CD8-positive, alpha-beta memory T cell (primary cell): ENCODE data around the gene NKX1-2. TPM values are rescaled to one million over a fixed set of nuclear protein-coding genes. Genes with fewer than 3 reads are reported as not detected.

Source experiments
- CTCF ChIA-PET: fragments of 350-600 bp; sonication (Branson Sonifier 250); formaldehyde crosslinking; loops from one replicate; lab custom pipeline; 2021; ENCODE audit warnings: antibody characterized with exemption; lab: Charles Lee
- POLR2A ChIA-PET: fragments of 350-600 bp; sonication (Branson Sonifier 250); formaldehyde crosslinking; loops from one replicate; lab custom pipeline; 2021; ENCODE audit warnings: antibody characterized with exemption; lab: Charles Lee
- DNase-seq, 5 donors: peaks; one replicate each; pipeline versions ENCODE4 v3.0.0 to v3.0.0-alpha.2; 2020 to 2022; ENCODE audit warnings: mixed read lengths in 1 of 5
- H3K27ac ChIP-seq: one replicate; pipeline ENCODE4 v1.7.0; 2013; ENCODE audit warnings: low read depth, mild to moderate bottlenecking, low read length, moderate library complexity
- H3K27me3 ChIP-seq: 2 replicates; pipeline ENCODE4 v1.7.0; 2013; ENCODE audit warnings: low read length, mild to moderate bottlenecking; ENCODE audit not compliant: insufficient read depth, poor library complexity, severe bottlenecking
- H3K36me3 ChIP-seq: 2 replicates; pipeline ENCODE4 v1.7.0; 2013; ENCODE audit warnings: mild to moderate bottlenecking, low read length, moderate library complexity; ENCODE audit not compliant: insufficient read depth
- H3K4me1 ChIP-seq: 2 replicates; pipeline ENCODE4 v1.7.0; 2013; ENCODE audit warnings: mild to moderate bottlenecking, low read length, moderate library complexity; ENCODE audit not compliant: insufficient read depth
- H3K4me3 ChIP-seq: 2 replicates; pipeline ENCODE4 v1.7.0; 2013; ENCODE audit warnings: mild to moderate bottlenecking, low read length
- H3K9me3 ChIP-seq: 2 replicates; pipeline ENCODE4 v1.7.0; 2013; ENCODE audit warnings: mild to moderate bottlenecking, low read length
- H3K27ac Mint-ChIP-seq, 8 donors: one replicate each; pipeline ENCODE4 v1.8.0; 2020 to 2021; ENCODE audit warnings: mixed read lengths in 8 of 8, mild to moderate bottlenecking in 6 of 8, inconsistent platforms in 3 of 8, moderate library complexity in 3 of 8
- H3K27me3 Mint-ChIP-seq, 2 donors: one replicate each; pipeline ENCODE4 v1.8.0; 2020 to 2021; ENCODE audit warnings: mixed read lengths in 2 of 2, mild to moderate bottlenecking in 1 of 2, moderate library complexity in 1 of 2
- H3K36me3 Mint-ChIP-seq, 3 donors: one replicate each; pipeline ENCODE4 v1.8.0; 2020 to 2021; ENCODE audit warnings: mixed read lengths in 3 of 3, inconsistent platforms in 1 of 3, mild to moderate bottlenecking in 1 of 3
- H3K4me1 Mint-ChIP-seq, 3 donors: one replicate each; pipeline ENCODE4 v1.8.0; 2020 to 2021; ENCODE audit warnings: mixed read lengths in 3 of 3, inconsistent platforms in 1 of 3, mild to moderate bottlenecking in 1 of 3
- H3K4me3 Mint-ChIP-seq, 7 donors: one replicate each; pipeline ENCODE4 v1.8.0; 2020 to 2021; ENCODE audit warnings: mixed read lengths in 7 of 7, mild to moderate bottlenecking in 6 of 7, moderate library complexity in 4 of 7, inconsistent platforms in 2 of 7
- H3K9me3 Mint-ChIP-seq, 5 donors: one replicate each; pipeline ENCODE4 v1.8.0; 2020 to 2022; ENCODE audit warnings: mixed read lengths in 5 of 5, mild to moderate bottlenecking in 3 of 5, moderate library complexity in 2 of 5, inconsistent platforms in 1 of 5
- polyA plus RNA-seq: library from polyadenylated mRNA; unstranded; fragments of 300-500 nt; fragmentation: Illumina TruSeq; gene quantifications from one replicate; pipeline ENCODE4 v1.2.3, GENCODE V29; 2021
- total RNA-seq, 2 experiments: library from RNA; stranded (reverse); gene quantifications; one replicate each; pipeline ENCODE4 v1.2.3, GENCODE V29; 2021

Gene NKX1-2
- total and polyA plus RNA-seq, 3 experiments from 2014 or later = not detected

DNA sequence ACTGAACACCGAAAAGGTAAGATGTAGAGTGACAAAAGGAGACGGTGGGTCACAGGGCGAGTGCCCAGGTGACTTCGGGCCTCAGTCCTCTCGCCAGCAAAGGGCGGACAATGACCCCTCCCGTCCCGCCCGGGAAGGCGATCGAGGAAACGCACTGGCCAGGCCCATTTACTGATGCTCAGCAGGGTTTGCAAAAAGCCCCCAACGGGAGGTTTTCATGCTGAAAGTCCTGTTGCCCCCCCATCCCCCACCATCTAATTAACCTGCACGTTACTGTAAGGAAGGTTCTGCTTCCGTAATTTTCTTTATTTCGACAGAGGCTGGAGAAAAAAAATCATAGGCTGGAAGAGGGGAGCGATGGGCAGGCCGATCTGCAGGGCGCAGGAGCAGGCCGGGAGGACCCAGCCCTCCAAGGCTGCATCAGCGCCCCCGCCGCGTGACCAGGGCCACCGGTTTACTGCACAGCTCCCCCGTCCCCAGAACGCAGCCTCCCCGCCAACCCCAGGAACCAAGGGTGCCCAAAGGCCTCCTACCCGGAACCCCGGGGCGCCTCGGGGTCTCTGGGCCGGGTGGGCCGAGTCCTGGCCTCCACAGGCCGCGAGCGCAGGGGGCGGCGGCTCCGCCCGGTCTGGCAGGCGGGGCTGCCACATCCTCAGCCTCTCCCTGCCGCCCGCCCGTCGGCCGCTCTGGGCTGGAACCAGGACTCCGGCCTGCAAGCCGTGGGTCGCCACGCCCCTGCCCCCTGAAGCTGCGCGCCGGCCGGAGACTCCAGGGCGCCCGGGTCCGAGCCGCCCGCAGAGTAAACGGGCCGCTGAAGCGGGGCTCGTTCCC is 31.7 kb downstream of the NKX1-2 start:
- Mint-ChIP-seq H3K27ac (peak overlapping the region in 7 of 8 donors; percentile 21 to 76 (median 57)), H3K9me3 (no peaks in the 10 kb centered on the region), H3K36me3 (peaks cover 0 to 2% (median 0%) of the 10 kb centered on the region in 3 donors), H3K27me3 (peaks cover 3 to 6% of the 10 kb centered on the region in 2 donors), H3K4me3 (peak overlapping the region; percentile 79 to 95 (median 85)), H3K4me1 (peaks cover 21 to 37% (median 28%) of the 10 kb centered on the region in 3 donors)
- ChIA-PET CTCF (interaction anchor here (0.8 to 4.7 kb wide), 5 partner anchors 11 to 29 kb away, joined by 3 to 19 read pairs (median 4); no protein-coding TSS in a partner anchor), POLR2A (interaction anchor here (0.5 to 2.5 kb wide), 4 partner anchors 11 to 360 kb away, joined by 3 to 12 read pairs (median 6); partner anchors contain the start of gene LHPP)
- Histone ChIP-seq H3K9me3 (no peaks in the 10 kb centered on the region), H3K27ac (peak overlapping the region; percentile 54), H3K4me1 (peaks cover 13% of the 10 kb centered on the region), H3K36me3 (no peaks in the 10 kb centered on the region), H3K27me3 (no peaks in the 10 kb centered on the region), H3K4me3 (peak overlapping the region; percentile 63)
- DNase-seq = peak; percentile 23 to 67 (median 38)

DNA sequence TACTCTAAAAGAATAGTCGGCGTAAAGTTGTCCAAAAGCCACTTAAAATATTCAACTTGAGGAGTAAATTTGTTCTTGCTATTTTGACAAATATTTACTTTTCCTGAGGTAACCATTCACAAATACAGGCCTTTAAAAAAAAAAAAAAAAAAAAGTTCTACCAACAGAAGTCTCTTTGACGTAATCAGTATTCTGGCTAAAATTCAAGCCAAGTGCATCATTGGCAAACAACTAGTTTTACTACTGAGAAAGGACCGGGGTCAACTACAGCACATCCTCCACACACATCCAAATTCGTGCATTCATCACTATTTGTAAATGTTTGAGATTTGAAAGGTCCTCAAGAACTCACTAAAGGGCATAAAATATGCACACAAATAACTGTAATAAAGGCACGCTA is 33.1 kb downstream of the NKX1-2 start:
- no peak overlapping the region for H3K27ac Mint-ChIP-seq
- H3K4me1 Mint-ChIP-seq = peaks cover 21 to 42% (median 32%) of the 10 kb centered on the region in 3 donors
- no peaks in the 10 kb centered on the region for H3K27me3 ChIP-seq
- H3K4me3 Mint-ChIP-seq = peak overlapping the region in 5 of 7 donors; percentile 21 to 93 (median 57)
- H3K9me3 ChIP-seq = no peaks in the 10 kb centered on the region
- no peak overlapping the region for H3K27ac ChIP-seq
- H3K4me1 ChIP-seq = peaks cover 13% of the 10 kb centered on the region
- H3K27me3 Mint-ChIP-seq = peaks cover 0 to 1% of the 10 kb centered on the region in 2 donors
- no peaks in the 10 kb centered on the region for H3K36me3 ChIP-seq
- H3K9me3 Mint-ChIP-seq = no peaks in the 10 kb centered on the region
- ChIA-PET POLR2A (interaction anchor here (2.5 kb wide), 1 partner anchor 45 kb away, joined by 6 read pairs; the partner anchor contains the start of gene LHPP), CTCF (interaction anchor here (2.1 to 4.7 kb wide), 2 partner anchors 13 to 28 kb away, joined by 6 to 19 read pairs; no protein-coding TSS in a partner anchor)
- no peak for DNase-seq
- H3K36me3 Mint-ChIP-seq = peaks cover 0 to 7% (median 5%) of the 10 kb centered on the region in 3 donors
- no peak overlapping the region for H3K4me3 ChIP-seq

DNA sequence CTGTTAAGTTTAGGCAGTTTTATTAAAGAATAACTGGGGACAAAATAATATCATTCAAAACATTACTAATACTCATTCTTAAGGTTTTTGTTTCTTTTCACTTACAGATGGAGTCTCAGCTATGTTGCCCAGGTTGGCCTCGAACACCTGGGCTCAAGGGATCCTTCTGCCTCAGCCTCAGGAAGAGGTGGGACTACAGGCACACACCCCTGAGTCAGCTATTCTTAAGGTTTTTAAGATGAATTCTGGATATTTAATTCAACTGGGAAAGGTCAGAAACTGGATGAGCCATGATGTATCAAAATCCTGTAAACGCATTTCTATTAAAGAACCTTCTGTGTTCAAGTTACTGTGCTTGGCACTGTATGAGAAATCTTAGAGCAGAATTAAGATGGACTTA is 34.6 kb downstream of the NKX1-2 start:
- Histone ChIP-seq H3K4me1 (peaks cover 13% of the 10 kb centered on the region), H3K27ac (no peak overlapping the region), H3K27me3 (no peaks in the 10 kb centered on the region), H3K36me3 (no peaks in the 10 kb centered on the region), H3K4me3 (no peak overlapping the region), H3K9me3 (no peaks in the 10 kb centered on the region)
- Mint-ChIP-seq H3K27ac (no peak overlapping the region), H3K4me3 (peak overlapping the region in 1 of 7 donors; percentile 40), H3K36me3 (peaks cover 4 to 16% (median 5%) of the 10 kb centered on the region in 3 donors), H3K4me1 (peaks cover 21 to 45% (median 32%) of the 10 kb centered on the region in 3 donors), H3K27me3 (peaks cover 0 to 1% of the 10 kb centered on the region in 2 donors), H3K9me3 (no peaks in the 10 kb centered on the region)
- ChIA-PET CTCF (interaction anchor here (4.7 kb wide), 1 partner anchor 26 kb away, joined by 19 read pairs; no protein-coding TSS in a partner anchor), POLR2A (no interaction called here)
- DNase-seq = no peak

DNA sequence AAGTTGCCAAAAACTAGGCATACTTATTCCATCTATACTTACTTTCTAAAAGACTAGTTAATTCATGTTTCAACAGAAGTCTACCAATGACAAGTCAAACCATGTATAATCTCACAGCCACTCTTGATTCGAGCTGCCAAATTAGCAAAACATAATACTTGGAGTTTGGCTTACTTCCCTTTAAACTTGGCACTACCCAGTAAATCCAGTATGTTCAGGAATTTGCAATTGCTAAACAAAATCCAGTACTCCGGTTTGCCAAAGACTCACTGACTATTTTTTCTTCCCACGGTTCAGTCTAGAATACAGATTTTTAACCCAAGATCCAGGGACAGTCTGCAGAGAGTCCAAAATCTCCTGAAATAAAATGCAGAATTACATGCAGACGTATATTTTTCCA is 35.8 kb downstream of the NKX1-2 start:
- H3K27me3 Mint-ChIP-seq = no peaks in the 10 kb centered on the region
- H3K36me3 Mint-ChIP-seq = peaks cover 4 to 23% (median 5%) of the 10 kb centered on the region in 3 donors
- peaks cover 18 to 42% (median 33%) of the 10 kb centered on the region in 3 donors for H3K4me1 Mint-ChIP-seq
- ChIA-PET CTCF (interaction anchor here (2.2 to 4.7 kb wide), 2 partner anchors 10 to 25 kb away, joined by 7 to 19 read pairs; no protein-coding TSS in a partner anchor), POLR2A (no interaction called here)
- no peak for DNase-seq
- no peaks in the 10 kb centered on the region for H3K9me3 ChIP-seq
- H3K9me3 Mint-ChIP-seq = no peaks in the 10 kb centered on the region
- H3K36me3 ChIP-seq = no peaks in the 10 kb centered on the region
- peaks cover 8% of the 10 kb centered on the region for H3K4me1 ChIP-seq
- H3K27ac Mint-ChIP-seq = no peak overlapping the region
- H3K27ac ChIP-seq = no peak overlapping the region
- H3K4me3 ChIP-seq = no peak overlapping the region
- no peaks in the 10 kb centered on the region for H3K27me3 ChIP-seq
- H3K4me3 Mint-ChIP-seq = no peak overlapping the region

DNA sequence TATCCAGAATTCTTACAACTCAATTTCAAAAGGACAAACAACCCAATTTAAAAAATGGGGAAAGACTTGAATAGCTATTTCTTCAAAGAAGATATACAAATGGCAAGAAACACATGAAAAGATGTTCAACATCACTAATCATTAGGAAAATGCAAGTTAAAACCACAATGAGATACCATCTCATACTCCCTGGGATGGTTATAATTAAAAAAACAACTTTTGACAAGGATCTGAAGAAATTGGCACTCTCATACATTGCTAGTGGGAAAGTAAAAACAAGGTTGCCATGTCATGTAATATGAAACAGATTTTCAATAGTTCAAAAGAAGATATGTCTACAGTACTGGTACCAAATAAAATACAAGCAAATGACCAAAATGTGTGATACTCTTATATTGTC is 40.1 kb downstream of the NKX1-2 start:
- CTCF ChIA-PET = interaction anchor here (1.0 kb wide), 1 partner anchor 21 kb away, joined by 3 read pairs; no protein-coding TSS in a partner anchor

DNA sequence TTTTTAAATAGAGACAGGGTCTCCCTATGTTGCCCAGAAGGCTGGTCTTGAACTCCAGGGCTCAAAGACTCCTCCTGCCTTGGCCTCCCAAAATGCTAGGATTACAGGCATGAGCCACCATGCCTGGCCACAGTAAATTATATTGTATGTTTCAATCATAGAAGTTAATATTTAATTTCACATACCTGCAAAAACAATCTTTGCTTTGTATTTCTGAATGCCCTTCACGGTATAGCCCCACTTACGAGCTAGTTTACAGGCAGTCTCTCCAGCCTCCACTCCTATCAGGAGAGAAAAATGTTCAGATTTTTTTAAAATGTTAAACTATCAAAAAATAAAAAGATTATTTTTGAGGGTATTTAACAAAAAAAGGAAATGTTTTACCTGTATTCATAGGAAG is 41.5 kb downstream of the NKX1-2 start:
- no peak overlapping the region for H3K27ac Mint-ChIP-seq
- H3K4me3 ChIP-seq = no peak overlapping the region
- no peaks in the 10 kb centered on the region for H3K9me3 Mint-ChIP-seq
- no peaks in the 10 kb centered on the region for H3K9me3 ChIP-seq
- ChIA-PET CTCF (interaction anchor here (2.7 kb wide), 1 partner anchor 19 kb away, joined by 13 read pairs; no protein-coding TSS in a partner anchor), POLR2A (no interaction called here)
- H3K27ac ChIP-seq = no peak overlapping the region
- peaks cover 12% of the 10 kb centered on the region for H3K36me3 ChIP-seq
- peaks cover 6 to 16% (median 15%) of the 10 kb centered on the region in 3 donors for H3K4me1 Mint-ChIP-seq
- H3K4me3 Mint-ChIP-seq = no peak overlapping the region
- peaks cover 8 to 62% (median 20%) of the 10 kb centered on the region in 3 donors for H3K36me3 Mint-ChIP-seq
- no peak for DNase-seq
- H3K4me1 ChIP-seq = peaks cover 5% of the 10 kb centered on the region
- H3K27me3 ChIP-seq = no peaks in the 10 kb centered on the region
- no peaks in the 10 kb centered on the region for H3K27me3 Mint-ChIP-seq

More for the DNA sequence above, 40.1 kb downstream of the NKX1-2 start:
- Histone ChIP-seq H3K4me3 (no peak overlapping the region), H3K27me3 (no peaks in the 10 kb centered on the region), H3K9me3 (no peaks in the 10 kb centered on the region), H3K27ac (no peak overlapping the region), H3K36me3 (peaks cover 12% of the 10 kb centered on the region), H3K4me1 (no peaks in the 10 kb centered on the region)
- H3K36me3 Mint-ChIP-seq = peaks cover 4 to 53% (median 18%) of the 10 kb centered on the region in 3 donors
- POLR2A ChIA-PET = no interaction called here
- H3K9me3 Mint-ChIP-seq = no peaks in the 10 kb centered on the region
- H3K4me1 Mint-ChIP-seq = peaks cover 0 to 14% (median 12%) of the 10 kb centered on the region in 3 donors
- no peak overlapping the region for H3K27ac Mint-ChIP-seq
- no peak overlapping the region for H3K4me3 Mint-ChIP-seq
- H3K27me3 Mint-ChIP-seq = no peaks in the 10 kb centered on the region
- DNase-seq = no peak

DNA sequence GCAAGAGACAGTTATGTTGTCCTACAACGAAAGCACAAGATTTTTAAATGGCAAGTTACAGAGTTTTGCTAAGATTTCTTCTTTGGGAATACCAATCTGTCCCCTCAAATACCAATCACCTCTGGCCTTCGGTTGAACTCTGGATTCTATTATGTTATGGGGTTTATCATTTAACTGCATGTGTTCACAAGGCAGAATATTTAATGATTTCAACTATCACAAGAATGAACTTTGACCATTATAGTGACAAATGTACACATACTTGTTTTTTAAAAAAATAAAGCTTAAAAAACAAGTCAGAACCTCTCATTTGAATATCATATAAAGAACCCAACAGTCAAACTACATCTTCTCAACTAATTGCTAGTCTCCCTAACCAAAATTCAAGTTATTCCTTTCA is 42.4 kb downstream of the NKX1-2 start:
- DNase-seq = no peak
- Mint-ChIP-seq H3K27me3 (no peaks in the 10 kb centered on the region), H3K27ac (no peak overlapping the region), H3K4me1 (peaks cover 9 to 20% (median 14%) of the 10 kb centered on the region in 3 donors), H3K36me3 (peaks cover 10 to 71% (median 19%) of the 10 kb centered on the region in 3 donors), H3K9me3 (no peaks in the 10 kb centered on the region), H3K4me3 (no peak overlapping the region)
- no peaks in the 10 kb centered on the region for H3K9me3 ChIP-seq
- peaks cover 20% of the 10 kb centered on the region for H3K36me3 ChIP-seq
- H3K4me3 ChIP-seq = no peak overlapping the region
- POLR2A ChIA-PET = no interaction called here
- CTCF ChIA-PET = interaction anchor here (2.7 kb wide), 1 partner anchor 18 kb away, joined by 13 read pairs; no protein-coding TSS in a partner anchor
- H3K4me1 ChIP-seq = peaks cover 9% of the 10 kb centered on the region
- no peak overlapping the region for H3K27ac ChIP-seq
- H3K27me3 ChIP-seq = no peaks in the 10 kb centered on the region
